NCI-H2107 treated with DMSO at 0.1 percent for 48 hours (cell line): Measurements from ENCODE around the gene NDFIP1.

ENCODE experiments used
- DNase-seq: peaks from one replicate; lab custom pipeline; 2025; ENCODE audit not compliant: unreplicated experiment; lab: John Stamatoyannopoulos, UW

The NDFIP1 gene

GRCh38 chr5:142091012-142091411 lies 17.6 kb upstream of the NDFIP1 start:
- DNase-seq: no peak

- DNase-seq: no peak
Measured at GRCh38 chr5:142091922-142092321, 16.7 kb upstream of the NDFIP1 start.

- DNase-seq: no peak
Measured at GRCh38 chr5:142095035-142095434, 13.5 kb upstream of the NDFIP1 start.

DNA sequence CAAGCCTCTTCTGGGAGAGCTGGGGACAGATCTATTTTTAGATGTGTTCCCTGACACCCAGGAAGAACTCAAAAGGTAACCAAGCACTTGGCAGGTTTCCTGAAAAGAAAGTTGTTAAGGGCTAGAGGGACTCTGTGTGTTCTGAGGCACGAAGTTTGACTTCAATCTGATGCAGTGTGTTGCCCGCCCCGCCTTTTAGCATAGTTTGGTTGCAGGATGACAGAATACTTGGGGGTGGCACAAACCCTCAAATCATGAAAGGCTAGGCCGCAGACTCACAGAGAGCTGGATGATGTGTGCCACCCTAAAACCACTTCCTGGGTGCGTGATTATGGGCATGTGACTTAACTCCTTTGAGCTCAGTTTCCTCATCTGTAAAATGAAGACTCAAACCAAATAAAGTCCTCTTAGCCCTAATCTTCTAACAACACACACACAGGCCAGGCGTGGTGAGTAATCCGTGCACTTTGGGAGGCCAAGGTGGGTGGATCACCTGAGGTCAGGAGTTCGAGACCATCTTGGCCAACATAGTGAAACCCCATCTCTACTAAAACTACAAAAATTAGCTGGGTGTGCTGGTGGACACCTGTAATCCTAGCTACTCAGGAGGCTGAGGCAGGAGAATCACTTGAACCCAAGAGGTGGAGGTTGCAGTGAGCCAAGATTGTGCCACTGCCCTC lies 12.8 kb upstream of the NDFIP1 start:
- DNase-seq: no peak

- no peak for DNase-seq
Measured at GRCh38 chr5:142096382-142096781, 12.2 kb upstream of the NDFIP1 start.

GRCh38 chr5:142097681-142098080 lies 10.9 kb upstream of the NDFIP1 start:
- DNase-seq: no peak

GRCh38 chr5:142098275-142098674 lies 10.3 kb upstream of the NDFIP1 start:
- DNase-seq: no peak

GRCh38 chr5:142098931-142099330 lies 9.6 kb upstream of the NDFIP1 start:
- DNase-seq: no peak

- no peak for DNase-seq
Measured at GRCh38 chr5:142100307-142100706, 8.3 kb upstream of the NDFIP1 start.

DNA sequence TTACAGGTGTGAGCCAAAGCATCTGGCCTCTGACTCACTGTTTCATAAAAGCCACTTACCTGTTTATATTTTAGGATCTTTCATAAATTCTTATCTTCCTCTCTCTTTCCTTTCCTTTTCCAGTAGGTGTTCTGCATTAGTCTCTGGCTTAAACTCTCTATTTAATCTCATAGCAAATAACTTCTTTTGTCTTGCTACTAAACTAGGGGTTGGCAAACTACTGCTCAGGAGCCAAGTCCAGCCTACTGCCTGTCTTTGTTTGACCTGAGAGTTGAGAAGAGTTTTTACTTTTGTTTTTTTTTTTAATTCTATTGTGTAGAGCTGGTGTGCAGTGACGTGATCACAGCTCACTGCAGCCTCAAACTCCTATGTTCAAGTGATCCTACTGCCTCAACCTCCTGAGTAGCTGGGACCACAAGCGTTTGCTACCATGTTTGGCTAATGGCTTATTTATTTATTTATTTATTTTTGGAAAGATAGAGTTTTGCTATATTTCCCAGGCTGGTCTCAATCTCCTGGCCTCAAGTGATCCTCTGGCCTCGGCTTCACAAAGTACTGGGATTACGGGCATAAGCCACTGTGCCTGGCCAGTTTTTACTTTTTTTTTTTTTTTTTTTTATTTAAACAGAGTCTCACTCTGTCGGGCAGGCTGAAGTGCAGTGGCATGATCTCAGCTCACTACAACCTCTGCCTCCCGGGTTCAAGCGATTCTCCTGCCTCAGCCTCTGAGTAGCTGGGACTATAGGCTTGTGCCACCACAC lies 5.4 kb upstream of the NDFIP1 start:
- no peak for DNase-seq

GRCh38 chr5:142104491-142104890 lies 4.1 kb upstream of the NDFIP1 start:
- DNase-seq: no peak

DNA sequence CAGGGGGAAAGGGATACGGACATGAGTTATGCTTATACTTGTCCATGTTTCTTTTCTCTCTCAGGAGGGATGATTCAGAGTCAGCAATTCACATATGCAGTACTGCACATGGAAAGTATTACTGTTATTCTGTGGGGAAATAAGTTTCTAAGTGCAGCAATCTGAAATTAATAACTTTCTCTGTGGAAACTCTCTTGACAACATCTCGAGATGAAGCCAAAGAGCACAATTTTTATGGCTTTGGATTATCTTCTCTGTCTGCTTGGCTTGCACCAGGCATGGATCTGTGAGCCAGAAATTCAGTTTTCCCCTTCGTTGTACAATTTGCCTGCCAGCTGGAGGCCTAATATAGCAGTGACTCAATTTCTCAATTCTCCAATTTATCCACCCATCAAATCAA lies 2.5 kb upstream of the NDFIP1 start:
- DNase-seq: no peak

GRCh38 chr5:142107036-142107735 lies 1.4 kb upstream of the NDFIP1 start:
- no peak for DNase-seq

DNA sequence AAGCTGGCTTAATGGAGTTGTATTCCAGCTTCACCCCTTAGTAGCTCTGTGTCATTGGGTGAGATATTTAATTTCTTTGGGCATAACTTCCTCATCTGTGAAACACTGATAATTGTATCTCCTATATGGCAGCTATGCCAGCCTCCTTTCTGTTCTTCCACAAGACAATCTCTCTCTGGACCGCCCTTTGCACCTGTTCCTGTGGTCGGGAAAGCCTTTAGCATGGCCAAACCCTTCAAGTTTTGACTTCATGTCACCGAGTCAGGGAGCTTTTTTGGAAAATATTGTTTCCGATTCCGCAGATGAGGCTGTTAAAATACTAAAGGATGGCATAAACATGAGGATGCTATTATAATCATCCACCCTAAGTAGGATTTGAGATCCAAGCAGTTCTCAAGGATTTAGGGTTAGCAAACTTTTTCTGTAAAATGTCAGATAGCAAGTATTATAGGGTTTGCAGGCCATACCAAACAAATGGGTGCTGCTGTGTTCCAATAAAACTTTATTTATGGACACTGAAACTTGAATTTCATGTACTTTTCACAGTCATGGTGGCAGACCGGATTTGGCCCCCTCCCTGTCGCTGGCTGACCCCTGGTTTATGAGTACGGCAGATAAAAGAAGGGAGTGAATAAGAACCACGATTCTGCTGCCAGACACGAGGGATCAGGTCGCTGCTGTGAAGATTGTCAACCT lies 695 bp upstream of the NDFIP1 start:
- no peak for DNase-seq

DNA sequence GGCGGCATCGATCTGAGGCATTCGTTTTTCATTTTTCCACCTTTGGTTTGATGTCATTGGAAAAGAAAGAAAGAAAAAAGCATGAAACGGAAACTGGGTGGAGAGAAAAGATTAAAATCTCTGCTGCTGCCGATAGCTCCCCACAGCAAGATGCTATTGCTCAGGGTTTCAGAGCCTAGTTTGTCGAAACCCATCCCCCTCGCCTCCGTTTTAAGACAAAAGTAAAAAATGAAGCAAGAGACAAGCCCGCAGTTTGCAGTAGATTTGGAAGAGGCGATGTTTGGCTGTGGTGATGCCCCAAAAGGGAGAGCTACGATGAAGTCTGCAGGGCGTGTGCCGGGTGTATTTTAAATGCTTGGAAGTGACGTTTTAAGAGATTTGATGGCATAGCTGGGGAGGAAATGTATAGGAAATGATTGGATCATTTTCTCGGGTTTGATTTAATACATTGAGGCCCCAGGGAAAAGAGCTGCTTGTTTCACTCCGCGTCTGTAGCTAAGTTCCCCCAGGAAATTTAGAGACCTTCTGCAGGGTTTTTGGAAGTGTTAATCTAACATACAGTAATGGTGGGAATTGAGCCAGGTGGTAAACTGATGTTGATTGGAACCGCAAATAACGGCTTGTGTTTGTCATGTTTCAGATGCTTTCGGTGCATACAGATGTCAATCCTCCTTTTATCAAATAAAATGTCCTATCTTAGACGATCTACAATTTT lies 909 bp downstream of the NDFIP1 start:
- no peak for DNase-seq

DNA sequence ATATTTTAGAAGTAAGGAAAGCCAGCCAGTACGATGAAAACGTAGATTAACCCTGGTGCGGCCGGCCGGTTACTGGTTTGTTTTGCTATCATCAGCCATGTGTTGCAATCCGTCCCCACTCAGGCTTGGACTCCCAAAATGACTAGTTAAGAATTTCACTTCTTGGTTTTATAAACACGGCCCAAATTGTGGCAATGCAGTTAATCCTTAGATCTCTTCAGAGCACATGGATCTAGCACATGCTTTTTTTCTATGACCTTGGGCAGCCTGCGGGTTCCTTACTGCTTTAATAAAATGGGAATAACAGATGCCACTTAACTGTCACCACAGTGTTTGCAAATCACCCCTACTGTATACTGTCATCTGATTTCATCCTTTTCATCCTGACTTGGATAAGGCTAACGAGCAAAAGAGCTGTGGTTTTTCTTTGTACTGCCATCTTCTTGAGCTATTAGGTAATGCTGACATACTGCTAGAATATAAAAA lies 1.5 kb downstream of the NDFIP1 start:
- DNase-seq: no peak

DNA sequence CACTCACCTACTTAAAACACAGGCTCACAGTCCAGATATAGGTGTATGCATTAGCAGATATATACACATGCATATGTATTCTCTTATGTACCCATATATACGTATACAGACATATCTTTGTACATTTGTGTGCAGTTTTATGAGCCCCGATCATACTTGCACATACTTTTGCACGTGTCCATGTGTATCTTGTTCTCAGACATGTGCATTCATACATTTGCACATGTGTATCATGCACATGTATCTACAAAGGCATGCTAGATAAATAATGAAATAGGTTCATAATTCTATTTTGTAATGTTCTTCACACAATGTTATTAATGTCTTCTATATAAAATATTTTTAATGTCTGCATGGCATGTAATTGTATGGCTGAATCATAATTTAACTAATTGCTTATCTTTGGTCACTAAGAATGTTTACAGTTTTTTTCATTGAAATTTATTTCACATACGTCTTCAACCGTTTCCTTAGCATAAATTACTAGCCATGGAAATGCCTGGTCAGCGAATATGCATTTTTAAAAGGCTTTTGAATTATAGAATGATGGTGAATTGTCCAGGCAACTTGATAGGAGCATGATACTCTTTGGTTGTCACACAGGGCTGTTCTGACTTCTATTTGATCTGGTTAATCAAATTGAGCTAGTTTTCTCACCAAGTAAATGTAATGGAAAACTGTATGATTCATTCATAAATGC lies 2.6 kb downstream of the NDFIP1 start:
- no peak for DNase-seq

DNA sequence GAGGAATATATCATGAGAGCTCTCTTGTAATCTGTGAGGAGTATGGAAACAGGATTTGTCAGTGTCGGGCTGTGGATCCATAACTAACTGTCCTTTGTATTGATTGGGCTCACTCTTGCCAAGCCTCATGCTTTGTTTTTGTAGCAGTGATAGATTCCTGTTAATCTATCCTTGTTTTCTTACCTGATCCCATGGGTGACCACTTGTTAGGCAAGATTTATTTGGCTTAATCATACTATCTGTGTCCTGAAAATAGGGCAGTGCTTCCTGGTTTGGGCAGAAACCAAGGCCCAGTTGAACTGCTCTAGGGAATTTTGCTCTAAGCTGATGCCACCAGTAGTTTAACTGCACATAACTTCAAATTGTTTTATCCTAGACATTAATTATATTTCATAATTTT lies 6.1 kb downstream of the NDFIP1 start:
- DNase-seq: no peak

GRCh38 chr5:142115937-142116614 lies 7.5 kb downstream of the NDFIP1 start:
- no peak for DNase-seq
